WTC11 (cell line): ENCODE measurements around the gene ABCB7. TPM values are rescaled to one million over a fixed set of nuclear protein-coding genes. Genes with fewer than 3 reads are reported as not detected.
"Not testable (repeated sequence)": the region's sequence is repeated elsewhere in the genome, so short reads cannot be mapped to it uniquely, and the experiment has no call there.

Experiments used
- ATAC-seq: fragments of 200-7000 bp; cut with Tn5 transposase; 2 replicates; pipeline ENCODE4 v1.10.0; 2021; ENCODE audit warnings: mild to moderate bottlenecking, moderate library complexity
- CTCF ChIA-PET: fragments of 300-600 bp; sonication (Branson Sonifier 250); formaldehyde crosslinking; loops from one replicate; lab custom pipeline; 2021; ENCODE audit warnings: antibody characterized with exemption; lab: Charles Lee
- POLR2A ChIA-PET: fragments of 350-600 bp; sonication (Branson Sonifier 250); formaldehyde crosslinking; loops from one replicate; lab custom pipeline; 2021; ENCODE audit warnings: antibody characterized with exemption; lab: Charles Lee
- DNase-seq: peaks from one replicate; pipeline ENCODE4 v3.0.0; 2021; ENCODE audit warnings: low spot score
- H3K27ac Mint-ChIP-seq: 2 replicates; pipeline ENCODE4 v1.8.0; 2021; ENCODE audit warnings: mixed read lengths
- H3K27me3 Mint-ChIP-seq: 2 replicates; pipeline ENCODE4 v1.8.0; 2021; ENCODE audit warnings: low read depth, mild to moderate bottlenecking, moderate library complexity, mixed read lengths
- H3K36me3 Mint-ChIP-seq: 2 replicates; pipeline ENCODE4 v1.8.0; 2021; ENCODE audit warnings: mixed read lengths
- H3K4me1 Mint-ChIP-seq: 2 replicates; pipeline ENCODE4 v1.8.0; 2022; ENCODE audit warnings: mixed read lengths
- H3K4me3 Mint-ChIP-seq: 2 replicates; pipeline ENCODE4 v1.8.0; 2021; ENCODE audit warnings: mild to moderate bottlenecking, moderate library complexity, mixed read lengths
- H3K9me3 Mint-ChIP-seq: 2 replicates; pipeline ENCODE4 v1.8.0; 2021; ENCODE audit warnings: mixed read lengths
- ARID4B ChIP-seq: sonication (generic); formaldehyde crosslinking; IDR thresholded peaks from 2 replicates; pipeline ENCODE4 v1.8.0; 2023; ENCODE audit warnings: missing genetic modification reagents, mild to moderate bottlenecking, borderline replicate concordance
- ATF2 ChIP-seq: sonication (generic); formaldehyde crosslinking; IDR thresholded peaks from 2 replicates; pipeline ENCODE4 v1.8.1; 2022; ENCODE audit warnings: low read depth, missing genetic modification reagents, borderline replicate concordance
- CREM ChIP-seq: sonication (generic); formaldehyde crosslinking; IDR thresholded peaks from 2 replicates; pipeline ENCODE4 v1.8.1; 2022; ENCODE audit warnings: mild to moderate bottlenecking, missing genetic modification reagents, moderate library complexity
- CTCF ChIP-seq: fragments of 200-600 bp; IDR thresholded peaks from 2 replicates; pipeline ENCODE4 v1.8.0; 2022; ENCODE audit warnings: antibody characterized with exemption
- GRHL2 ChIP-seq: fragments of 250-450 bp; sonication (Bioruptor Pico); IDR thresholded peaks from 2 replicates; pipeline ENCODE4 v1.8.0; 2022; ENCODE audit warnings: mild to moderate bottlenecking, moderate library complexity; ENCODE audit not compliant: insufficient replicate concordance, severe bottlenecking
- IRF2 ChIP-seq: sonication (generic); formaldehyde crosslinking; IDR thresholded peaks from 2 replicates; pipeline ENCODE4 v1.8.0; 2022; ENCODE audit warnings: low read depth, missing genetic modification reagents, borderline replicate concordance
- MYBL2 ChIP-seq: sonication (generic); formaldehyde crosslinking; IDR thresholded peaks from 2 replicates; pipeline ENCODE4 v1.8.1; 2023; ENCODE audit warnings: mild to moderate bottlenecking, moderate library complexity, missing genetic modification reagents
- OVOL2 ChIP-seq: fragments of 250-450 bp; sonication (Bioruptor Pico); IDR thresholded peaks from 2 replicates; pipeline ENCODE4 v1.9.0; 2021; ENCODE audit warnings: mild to moderate bottlenecking, borderline replicate concordance
- SMAD4 ChIP-seq: sonication (generic); formaldehyde crosslinking; IDR thresholded peaks from 2 replicates; pipeline ENCODE4 v1.8.0; 2022; ENCODE audit warnings: mild to moderate bottlenecking, missing genetic modification reagents
- TP53 ChIP-seq: sonication (generic); formaldehyde crosslinking; IDR thresholded peaks from 2 replicates; pipeline ENCODE4 v1.8.1; 2023; ENCODE audit warnings: mild to moderate bottlenecking, missing genetic modification reagents
- ZNF121 ChIP-seq: sonication (generic); formaldehyde crosslinking; IDR thresholded peaks from 2 replicates; pipeline ENCODE4 v1.8.0; 2023; ENCODE audit warnings: missing genetic modification reagents
- ZNF138 ChIP-seq: sonication (generic); formaldehyde crosslinking; conservative IDR thresholded peaks from 2 replicates; pipeline ENCODE4 v1.8.1; 2022; ENCODE audit warnings: mild to moderate bottlenecking, moderate library complexity, missing genetic modification reagents
- ZNF232 ChIP-seq: sonication (generic); formaldehyde crosslinking; IDR thresholded peaks from 2 replicates; pipeline ENCODE4 v1.8.0; 2022; ENCODE audit warnings: mild to moderate bottlenecking, missing genetic modification reagents
- ZNF263 ChIP-seq: sonication (generic); formaldehyde crosslinking; IDR thresholded peaks from 2 replicates; pipeline ENCODE4 v1.8.1; 2022; ENCODE audit warnings: low read depth, mild to moderate bottlenecking, moderate library complexity, missing genetic modification reagents
- ZNF425 ChIP-seq: fragments of 250-450 bp; sonication (Bioruptor Pico); conservative IDR thresholded peaks from 2 replicates; pipeline ENCODE4 v1.9.0; 2021; ENCODE audit warnings: mild to moderate bottlenecking
- ZSCAN18 ChIP-seq: fragments of 250-450 bp; sonication (Bioruptor Pico); IDR thresholded peaks from 2 replicates; pipeline ENCODE4 v2.1.2; 2022; ENCODE audit warnings: mild to moderate bottlenecking, moderate library complexity
- total RNA-seq: library from RNA; stranded (reverse); gene quantifications from 3 replicates; pipeline ENCODE4 v1.2.3, GENCODE V29; 2021
- TF ChIP-seq, protein P1 (sequence below): sonication (generic); formaldehyde crosslinking; IDR thresholded peaks from 2 replicates; pipeline ENCODE4 v1.8.1; 2022; ENCODE audit warnings: low read depth, mild to moderate bottlenecking, moderate library complexity, missing genetic modification reagents, borderline replicate concordance
- TF ChIP-seq, protein P2 (sequence below): fragments of 250-450 bp; sonication (Bioruptor Pico); IDR thresholded peaks from 2 replicates; pipeline ENCODE4 v1.9.0; 2021; ENCODE audit warnings: mild to moderate bottlenecking

The ABCB7 gene
- total RNA-seq, 1 experiment from 2014 or later, result 41.6 TPM

DNA sequence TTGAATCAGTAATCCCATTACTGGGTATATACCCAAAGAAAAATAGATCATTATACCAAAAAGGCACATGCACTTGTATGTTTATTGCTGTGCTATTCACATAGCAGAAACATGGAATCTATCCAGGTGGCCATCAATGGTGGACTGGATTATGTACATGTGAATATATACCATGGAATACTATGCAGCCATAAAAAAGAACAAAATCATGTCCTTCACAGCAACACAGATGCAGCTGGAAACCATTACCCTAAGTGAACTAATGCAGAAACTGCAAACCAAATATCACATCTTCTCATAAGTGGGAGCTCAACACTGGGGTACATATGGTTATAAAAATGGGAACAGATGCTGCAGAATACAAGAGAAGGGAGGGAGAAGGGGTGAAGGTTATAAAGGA, 110.7 kb downstream of the ABCB7 start (continued):
- no peak for TF ChIP-seq ARID4B (CRISPR knock-in tag)

- CTCF ChIA-PET, POLR2A ChIA-PET: not testable (repeated sequence)
Measured at GRCh38 chrX:75044142-75044541, 111.9 kb downstream of the ABCB7 start.

GRCh38 chrX:75038925-75039324, 117.2 kb downstream of the ABCB7 start:
- no peaks in the 10 kb centered on the region for H3K4me1 Mint-ChIP-seq
- H3K36me3 Mint-ChIP-seq, result peaks cover 51% of the 10 kb centered on the region
- H3K4me3 Mint-ChIP-seq, result no peak overlapping the region
- CTCF ChIA-PET, result no interaction called here
- DNase-seq (peak; percentile 11), ATAC-seq (peak; percentile 55)
- no peak for TF ChIP-seq MYBL2
- TF ChIP-seq, protein P1, sequence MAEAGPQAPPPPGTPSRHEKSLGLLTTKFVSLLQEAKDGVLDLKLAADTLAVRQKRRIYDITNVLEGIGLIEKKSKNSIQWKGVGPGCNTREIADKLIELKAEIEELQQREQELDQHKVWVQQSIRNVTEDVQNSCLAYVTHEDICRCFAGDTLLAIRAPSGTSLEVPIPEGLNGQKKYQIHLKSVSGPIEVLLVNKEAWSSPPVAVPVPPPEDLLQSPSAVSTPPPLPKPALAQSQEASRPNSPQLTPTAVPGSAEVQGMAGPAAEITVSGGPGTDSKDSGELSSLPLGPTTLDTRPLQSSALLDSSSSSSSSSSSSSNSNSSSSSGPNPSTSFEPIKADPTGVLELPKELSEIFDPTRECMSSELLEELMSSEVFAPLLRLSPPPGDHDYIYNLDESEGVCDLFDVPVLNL (CRISPR knock-in tag), result no peak
- no peak for TF ChIP-seq TP53 (CRISPR knock-in tag)
- no peak for TF ChIP-seq GRHL2 (CRISPR knock-in tag)
- TF ChIP-seq, protein P2, sequence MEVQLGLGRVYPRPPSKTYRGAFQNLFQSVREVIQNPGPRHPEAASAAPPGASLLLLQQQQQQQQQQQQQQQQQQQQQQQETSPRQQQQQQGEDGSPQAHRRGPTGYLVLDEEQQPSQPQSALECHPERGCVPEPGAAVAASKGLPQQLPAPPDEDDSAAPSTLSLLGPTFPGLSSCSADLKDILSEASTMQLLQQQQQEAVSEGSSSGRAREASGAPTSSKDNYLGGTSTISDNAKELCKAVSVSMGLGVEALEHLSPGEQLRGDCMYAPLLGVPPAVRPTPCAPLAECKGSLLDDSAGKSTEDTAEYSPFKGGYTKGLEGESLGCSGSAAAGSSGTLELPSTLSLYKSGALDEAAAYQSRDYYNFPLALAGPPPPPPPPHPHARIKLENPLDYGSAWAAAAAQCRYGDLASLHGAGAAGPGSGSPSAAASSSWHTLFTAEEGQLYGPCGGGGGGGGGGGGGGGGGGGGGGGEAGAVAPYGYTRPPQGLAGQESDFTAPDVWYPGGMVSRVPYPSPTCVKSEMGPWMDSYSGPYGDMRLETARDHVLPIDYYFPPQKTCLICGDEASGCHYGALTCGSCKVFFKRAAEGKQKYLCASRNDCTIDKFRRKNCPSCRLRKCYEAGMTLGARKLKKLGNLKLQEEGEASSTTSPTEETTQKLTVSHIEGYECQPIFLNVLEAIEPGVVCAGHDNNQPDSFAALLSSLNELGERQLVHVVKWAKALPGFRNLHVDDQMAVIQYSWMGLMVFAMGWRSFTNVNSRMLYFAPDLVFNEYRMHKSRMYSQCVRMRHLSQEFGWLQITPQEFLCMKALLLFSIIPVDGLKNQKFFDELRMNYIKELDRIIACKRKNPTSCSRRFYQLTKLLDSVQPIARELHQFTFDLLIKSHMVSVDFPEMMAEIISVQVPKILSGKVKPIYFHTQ (CRISPR knock-in tag), result no peak
- no peak for TF ChIP-seq ZNF121 (CRISPR knock-in tag)
- no peak for TF ChIP-seq CREM (CRISPR knock-in tag)
- TF ChIP-seq ZNF263 (CRISPR knock-in tag), result no peak
- TF ChIP-seq OVOL2, result no peak
- no peak for TF ChIP-seq CTCF
- no peak for TF ChIP-seq ZNF138 (CRISPR knock-in tag)
- TF ChIP-seq ZNF425 (CRISPR knock-in tag), result no peak
- TF ChIP-seq ZNF232 (CRISPR knock-in tag), result no peak
- TF ChIP-seq ZSCAN18 (CRISPR knock-in tag), result no peak
- TF ChIP-seq SMAD4, result no peak
- TF ChIP-seq ATF2 (CRISPR knock-in tag), result no peak
- TF ChIP-seq IRF2 (CRISPR knock-in tag), result no peak
- peaks cover 15% of the 10 kb centered on the region for H3K27me3 Mint-ChIP-seq
- POLR2A ChIA-PET, result no interaction called here
- no peak overlapping the region for H3K27ac Mint-ChIP-seq
- H3K9me3 Mint-ChIP-seq, result peaks cover 58% of the 10 kb centered on the region

More at GRCh38 chrX:75044142-75044541, 111.9 kb downstream of the ABCB7 start:
- H3K36me3 Mint-ChIP-seq, result peaks cover 25% of the 10 kb centered on the region
- ATAC-seq, DNase-seq, H3K4me1 Mint-ChIP-seq, H3K27ac Mint-ChIP-seq, H3K27me3 Mint-ChIP-seq, H3K4me3 Mint-ChIP-seq: not testable (repeated sequence)
- H3K9me3 Mint-ChIP-seq, result peaks cover 27% of the 10 kb centered on the region
